Measurements from ENCODE around the gene ARID1A. TPM values are rescaled to one million over a fixed set of nuclear protein-coding genes. Genes with fewer than 3 reads are reported as not detected.

The ARID1A gene
- total and polyA plus RNA-seq, 4 donors = 12.2 to 31.9 (median 20.2) TPM

GRCh38 chr1:26743426-26744059 is 47.7 kb downstream of the ARID1A start:
- no peaks in the 10 kb centered on the region for H3K9me3 ChIP-seq (ENCODE audit: control insufficient read depth in 4 of 4, low read length in 3 of 4)
- peaks cover 0 to 26% (median 16%) of the 10 kb centered on the region in 4 donors for H3K36me3 ChIP-seq (ENCODE audit: control insufficient read depth in 4 of 4, insufficient read depth in 3 of 4, low read depth in 1 of 4, low read length in 3 of 4)
- no peak for DNase-seq (ENCODE audit: low spot score)
- no peak overlapping the region for H3K9ac ChIP-seq (ENCODE audit: low read depth in 1 of 2, low read length in 2 of 2)
- H3K4me1 ChIP-seq (ENCODE audit: control insufficient read depth in 4 of 4, insufficient read depth in 4 of 4, low read length in 3 of 4) = peaks cover 3 to 31% (median 18%) of the 10 kb centered on the region in 4 donors
- no peaks in the 10 kb centered on the region for H3K27me3 ChIP-seq (ENCODE audit: control insufficient read depth in 4 of 4, insufficient read depth in 4 of 4, low read length in 3 of 4)
- no peak overlapping the region for H3K4me3 ChIP-seq (ENCODE audit: low read depth in 1 of 3, low read length in 3 of 3)
- TF ChIP-seq RXRA (IDR thresholded peaks at IDR 0.05) (no peak), RAD21 (IDR thresholded peaks at IDR 0.05) (no peak), YY1 (IDR thresholded peaks at IDR 0.05) (no peak), SP1 (IDR thresholded peaks at IDR 0.05) (no peak), HNF4G (IDR thresholded peaks at IDR 0.05) (no peak), EGR1 (IDR thresholded peaks at IDR 0.05; ENCODE audit: low read depth in 2 of 2) (no peak), FOXA1 (IDR thresholded peaks at IDR 0.05) (no peak), ATF3 (IDR thresholded peaks at IDR 0.05) (no peak), FOXA2 (IDR thresholded peaks at IDR 0.05) (no peak), JUND (IDR thresholded peaks at IDR 0.05) (no peak), TAF1 (conservative IDR thresholded peaks at IDR 0.05) (no peak), REST (IDR thresholded peaks at IDR 0.05) (no peak), NR2F2 (IDR thresholded peaks at IDR 0.05) (no peak)
- peak overlapping the region in 1 of 2 donors; percentile 44 for H3K27ac ChIP-seq (ENCODE audit: low read depth in 1 of 2, low read length in 2 of 2)
- 86% methylated on average over 8 of the region's 8 CpGs for WGBS

- H3K27ac ChIP-seq (ENCODE audit: low read depth in 1 of 2, low read length in 2 of 2) = peak overlapping the region; percentile 59 to 60
- DNase-seq (ENCODE audit: low spot score) = peak; percentile 51
- TF ChIP-seq YY1 (IDR thresholded peaks at IDR 0.05) = peak; percentile 25
- TF ChIP-seq GABPA (IDR thresholded peaks at IDR 0.05 in 1 of 2, conservative IDR thresholded peaks at IDR 0.05 in 1 of 2) = peak; percentile 44 to 51
- no peak for TF ChIP-seq CTCF (IDR thresholded peaks at IDR 0.05; ENCODE audit: low read depth, low read length, missing input control)
- no peak for TF ChIP-seq JUND (IDR thresholded peaks at IDR 0.05)
- peak; percentile 14 for TF ChIP-seq TAF1 (conservative IDR thresholded peaks at IDR 0.05)
- no peak for TF ChIP-seq HNF4A (conservative IDR thresholded peaks at IDR 0.05)
- peak; percentile 44 to 60 for TF ChIP-seq RAD21 (IDR thresholded peaks at IDR 0.05)
- no peak for TF ChIP-seq REST (IDR thresholded peaks at IDR 0.05)
- TF ChIP-seq ZBTB33 (IDR thresholded peaks at IDR 0.05) = no peak
- TF ChIP-seq FOXA1 (IDR thresholded peaks at IDR 0.05) = no peak
- peak; percentile 78 for TF ChIP-seq SP1 (IDR thresholded peaks at IDR 0.05)
- no peak for TF ChIP-seq RXRA (IDR thresholded peaks at IDR 0.05)
- TF ChIP-seq EGR1 (IDR thresholded peaks at IDR 0.05; ENCODE audit: low read depth in 2 of 2) = peak; percentile 15 to 37
- TF ChIP-seq FOXA2 (IDR thresholded peaks at IDR 0.05) = no peak
- no peak for TF ChIP-seq HNF4G (IDR thresholded peaks at IDR 0.05)
- peak; percentile 53 for TF ChIP-seq NR2F2 (IDR thresholded peaks at IDR 0.05)
These were observed 48.5 kb downstream of the ARID1A start for GRCh38 chr1:26744075-26744959.

More at GRCh38 chr1:26744075-26744959, 48.5 kb downstream of the ARID1A start:
- Histone ChIP-seq H3K27me3 (ENCODE audit: control insufficient read depth in 4 of 4, insufficient read depth in 4 of 4, low read length in 3 of 4) (no peaks in the 10 kb centered on the region), H3K4me3 (ENCODE audit: low read depth in 1 of 3, low read length in 3 of 3) (no peak overlapping the region), H3K9ac (ENCODE audit: low read depth in 1 of 2, low read length in 2 of 2) (no peak overlapping the region), H3K36me3 (ENCODE audit: control insufficient read depth in 4 of 4, insufficient read depth in 3 of 4, low read depth in 1 of 4, low read length in 3 of 4) (peaks cover 0 to 24% (median 16%) of the 10 kb centered on the region in 4 donors), H3K9me3 (ENCODE audit: control insufficient read depth in 4 of 4, low read length in 3 of 4) (no peaks in the 10 kb centered on the region), H3K4me1 (ENCODE audit: control insufficient read depth in 4 of 4, insufficient read depth in 4 of 4, low read length in 3 of 4) (peaks cover 5 to 29% (median 19%) of the 10 kb centered on the region in 4 donors)
- WGBS = 65% methylated on average over 8 of the region's 8 CpGs
